Fibroblast of lung (primary cell): ENCODE measurements around the gene IGFN1. TPM values are rescaled to one million over a fixed set of nuclear protein-coding genes. Genes with fewer than 3 reads are reported as not detected.

Source experiments
- DNase-seq, 2 donors: peaks; one replicate each; pipeline versions ENCODE4 v3.0.0 to v3.0.0-alpha.2; 2010; ENCODE audit warnings: low read depth in 2 of 2
- H2AFZ ChIP-seq: 2 replicates; pipeline ENCODE4 v1.5.1; 2012; ENCODE audit warnings: low read length, control low read depth, inconsistent platforms
- H3K27ac ChIP-seq: 2 replicates; pipeline ENCODE4 v1.5.1; 2011; ENCODE audit warnings: low read length, control low read depth; ENCODE audit not compliant: insufficient read depth
- H3K27me3 ChIP-seq: 2 replicates; pipeline ENCODE4 v1.5.1; 2011; ENCODE audit warnings: mild to moderate bottlenecking, low read length; ENCODE audit not compliant: control insufficient read depth, insufficient read depth
- H3K36me3 ChIP-seq: 2 replicates; pipeline ENCODE4 v1.5.1; 2011; ENCODE audit warnings: low read length; ENCODE audit not compliant: control insufficient read depth, insufficient read depth
- H3K4me1 ChIP-seq: 2 replicates; pipeline ENCODE4 v1.5.1; 2011; ENCODE audit warnings: low read length; ENCODE audit not compliant: control insufficient read depth, insufficient read depth; ENCODE audit errors: extremely low read depth
- H3K4me2 ChIP-seq: 2 replicates; pipeline ENCODE4 v1.5.1; 2011; ENCODE audit warnings: low read length, control low read depth; ENCODE audit not compliant: insufficient read depth; ENCODE audit errors: extremely low read depth
- H3K4me3 ChIP-seq, 4 experiments: fragments of 200-600 bp in 1 of 4; sonication (generic) in 1 of 4; replicated peaks in 1 of 4; 2 replicates each; pipeline ENCODE4 v1.5.1; 2011 to 2016; ENCODE audit warnings: low read length in 4 of 4, low read depth in 3 of 4, mild to moderate bottlenecking in 3 of 4, control low read depth in 2 of 4, inconsistent platforms in 1 of 4, mixed read lengths in 1 of 4; ENCODE audit not compliant: insufficient read depth in 1 of 4; ENCODE audit errors: control extremely low read depth in 1 of 4
- H3K79me2 ChIP-seq: 2 replicates; pipeline ENCODE4 v1.5.1; 2012; ENCODE audit warnings: mild to moderate bottlenecking, low read length, inconsistent platforms; ENCODE audit not compliant: control insufficient read depth, insufficient read depth
- H3K9ac ChIP-seq: 2 replicates; pipeline ENCODE4 v1.5.1; 2011; ENCODE audit warnings: mild to moderate bottlenecking, low read length, control low read depth; ENCODE audit not compliant: insufficient read depth
- H3K9me3 ChIP-seq: 2 replicates; pipeline ENCODE4 v1.5.1; 2012; ENCODE audit warnings: low read depth, low read length; ENCODE audit not compliant: control insufficient read depth, insufficient read depth
- H4K20me1 ChIP-seq: 2 replicates; pipeline ENCODE4 v1.5.1; 2011; ENCODE audit warnings: low read length; ENCODE audit not compliant: control insufficient read depth, insufficient read depth; ENCODE audit errors: extremely low read depth
- EZH2 ChIP-seq: IDR thresholded peaks from 2 replicates; pipeline ENCODE4 v1.5.1; 2012; ENCODE audit warnings: low read length, control low read depth, mild to moderate bottlenecking; ENCODE audit errors: missing control alignments
- polyA plus RNA-seq, 2 donors: library from polyadenylated mRNA; depleted of rRNA in 1 of 2; stranded (reverse) in 1 of 2; unstranded in 1 of 2; fragments of >200 nt; gene quantifications; 2 replicates each; pipeline ENCODE4 v1.2.1, GENCODE V29; 2011 to 2012; ENCODE audit warnings: missing spikeins in 1 of 2
- total RNA-seq: library from RNA; depleted of rRNA; stranded (reverse); fragments of >200 nt; gene quantifications from 2 replicates; pipeline ENCODE4 v1.2.1, GENCODE V29; 2014
- TF ChIP-seq, protein P1 (sequence below), 2 donors: IDR thresholded peaks in 1 of 2; conservative IDR thresholded peaks in 1 of 2; 1 replicate in 1 of 2; 2 replicates in 1 of 2; pipeline ENCODE4 v1.5.1; 2011 to 2012; ENCODE audit warnings: low read length in 2 of 2, control low read depth in 1 of 2, inconsistent platforms in 1 of 2, low read depth in 1 of 2, mild to moderate bottlenecking in 1 of 2

The IGFN1 gene
- total and polyA plus RNA-seq, 2 donors (not counting 1 experiment from before 2014, with no cell fraction given), result 0.17 TPM; not detected in 1

DNA sequence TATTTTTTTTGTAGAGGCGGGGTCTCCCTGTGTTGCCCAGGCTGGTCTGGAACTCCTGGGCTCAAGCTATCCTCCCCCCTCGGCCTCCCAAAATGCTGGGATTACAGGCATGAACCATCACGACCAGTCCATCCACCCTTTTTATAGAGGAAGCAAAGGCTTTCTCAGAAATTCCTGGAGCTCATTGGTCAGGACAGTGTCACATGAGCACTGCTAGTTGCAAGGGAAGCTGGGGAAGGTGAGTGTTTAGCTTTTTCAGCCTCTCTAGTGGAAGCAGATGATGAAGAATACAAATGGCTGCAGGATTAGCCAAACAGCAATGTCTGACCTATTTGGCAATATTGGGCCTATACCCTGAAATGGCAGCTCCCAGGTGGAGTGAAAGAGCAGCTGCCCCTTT, 8.0 kb downstream of the IGFN1 start:
- no peaks in the 10 kb centered on the region for H3K79me2 ChIP-seq
- H3K4me2 ChIP-seq, result no peak overlapping the region
- no peak overlapping the region for H3K9ac ChIP-seq
- no peaks in the 10 kb centered on the region for H3K4me1 ChIP-seq
- DNase-seq, result no peak
- H3K36me3 ChIP-seq, result no peaks in the 10 kb centered on the region
- no peak overlapping the region for H3K4me3 ChIP-seq
- H4K20me1 ChIP-seq, result no peaks in the 10 kb centered on the region
- H3K27me3 ChIP-seq, result no peaks in the 10 kb centered on the region
- H3K9me3 ChIP-seq, result no peaks in the 10 kb centered on the region
- H3K27ac ChIP-seq, result no peak overlapping the region
- H2AFZ ChIP-seq, result no peak overlapping the region
- TF ChIP-seq, protein P1, sequence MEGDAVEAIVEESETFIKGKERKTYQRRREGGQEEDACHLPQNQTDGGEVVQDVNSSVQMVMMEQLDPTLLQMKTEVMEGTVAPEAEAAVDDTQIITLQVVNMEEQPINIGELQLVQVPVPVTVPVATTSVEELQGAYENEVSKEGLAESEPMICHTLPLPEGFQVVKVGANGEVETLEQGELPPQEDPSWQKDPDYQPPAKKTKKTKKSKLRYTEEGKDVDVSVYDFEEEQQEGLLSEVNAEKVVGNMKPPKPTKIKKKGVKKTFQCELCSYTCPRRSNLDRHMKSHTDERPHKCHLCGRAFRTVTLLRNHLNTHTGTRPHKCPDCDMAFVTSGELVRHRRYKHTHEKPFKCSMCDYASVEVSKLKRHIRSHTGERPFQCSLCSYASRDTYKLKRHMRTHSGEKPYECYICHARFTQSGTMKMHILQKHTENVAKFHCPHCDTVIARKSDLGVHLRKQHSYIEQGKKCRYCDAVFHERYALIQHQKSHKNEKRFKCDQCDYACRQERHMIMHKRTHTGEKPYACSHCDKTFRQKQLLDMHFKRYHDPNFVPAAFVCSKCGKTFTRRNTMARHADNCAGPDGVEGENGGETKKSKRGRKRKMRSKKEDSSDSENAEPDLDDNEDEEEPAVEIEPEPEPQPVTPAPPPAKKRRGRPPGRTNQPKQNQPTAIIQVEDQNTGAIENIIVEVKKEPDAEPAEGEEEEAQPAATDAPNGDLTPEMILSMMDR (conservative IDR thresholded peaks at IDR 0.05 in 1 of 2, IDR thresholded peaks at IDR 0.05 in 1 of 2; ENCODE audit: low read depth in 1 of 2, low read length in 2 of 2), result no peak

DNA sequence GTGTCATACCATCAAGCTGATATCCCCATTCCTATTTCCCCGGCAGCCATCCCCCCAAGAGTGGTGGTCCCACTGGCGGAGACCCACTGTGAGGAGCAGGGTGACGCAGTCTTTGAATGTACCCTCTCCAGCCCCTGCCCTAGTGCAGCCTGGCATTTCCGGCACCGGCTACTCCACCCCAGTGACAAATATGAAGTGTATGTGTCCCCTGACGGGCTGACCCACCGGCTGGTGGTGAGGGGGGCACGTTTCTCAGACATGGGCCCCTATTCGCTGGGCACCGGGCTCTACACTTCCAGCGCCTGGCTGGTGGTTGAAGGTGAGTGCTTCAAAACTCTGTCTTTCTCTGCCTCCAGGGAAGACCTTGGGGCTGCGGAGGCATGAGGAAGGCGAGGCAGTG, 14.4 kb downstream of the IGFN1 start:
- Histone ChIP-seq H3K27me3 (peaks cover 20% of the 10 kb centered on the region), H3K4me3 (no peak overlapping the region), H4K20me1 (no peaks in the 10 kb centered on the region), H3K36me3 (no peaks in the 10 kb centered on the region), H3K79me2 (no peaks in the 10 kb centered on the region), H3K27ac (no peak overlapping the region), H3K9me3 (no peaks in the 10 kb centered on the region), H3K4me1 (no peaks in the 10 kb centered on the region), H3K9ac (no peak overlapping the region), H2AFZ (no peak overlapping the region), H3K4me2 (no peak overlapping the region)
- TF ChIP-seq, protein P1 (conservative IDR thresholded peaks at IDR 0.05 in 1 of 2, IDR thresholded peaks at IDR 0.05 in 1 of 2; ENCODE audit: low read depth in 1 of 2, low read length in 2 of 2), result no peak
- no peak for TF ChIP-seq EZH2
- DNase-seq, result no peak

DNA sequence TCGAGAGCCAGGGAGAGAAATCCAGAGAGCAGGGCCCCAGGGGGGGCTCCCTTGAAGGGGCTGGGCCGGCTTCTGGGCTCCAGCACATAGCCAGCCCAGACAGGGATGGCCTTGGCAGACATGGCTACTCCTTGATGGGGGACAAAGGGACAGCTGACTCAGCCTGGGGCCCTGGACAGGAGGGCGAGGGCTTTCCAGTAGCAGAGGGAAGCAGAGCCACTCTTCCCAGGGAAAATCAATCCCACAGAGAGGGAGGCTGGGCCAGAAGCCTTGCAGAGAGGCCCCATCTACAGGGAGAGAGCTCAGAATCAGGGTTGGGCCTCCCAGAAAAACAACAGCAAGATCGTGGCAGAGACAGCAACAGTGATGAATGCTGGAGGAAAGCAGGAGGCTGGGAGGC, 15.6 kb downstream of the IGFN1 start:
- H2AFZ ChIP-seq, result no peak overlapping the region
- TF ChIP-seq, protein P1 (conservative IDR thresholded peaks at IDR 0.05 in 1 of 2, IDR thresholded peaks at IDR 0.05 in 1 of 2; ENCODE audit: low read depth in 1 of 2, low read length in 2 of 2), result no peak
- TF ChIP-seq EZH2, result no peak

More for the DNA sequence above, 15.6 kb downstream of the IGFN1 start:
- Histone ChIP-seq H3K79me2 (no peaks in the 10 kb centered on the region), H3K4me3 (no peak overlapping the region), H3K9ac (no peak overlapping the region), H3K27ac (no peak overlapping the region), H3K4me2 (no peak overlapping the region), H3K36me3 (no peaks in the 10 kb centered on the region), H4K20me1 (no peaks in the 10 kb centered on the region), H3K27me3 (peaks cover 20% of the 10 kb centered on the region), H3K4me1 (no peaks in the 10 kb centered on the region), H3K9me3 (no peaks in the 10 kb centered on the region)
- no peak for DNase-seq
